H9 (cell line): ENCODE data around the gene MRTFA. TPM values are rescaled to one million over a fixed set of nuclear protein-coding genes. Genes with fewer than 3 reads are reported as not detected.
A peak's percentile ranks its signal among the peaks of the same experiment; 100 is the strongest.

ENCODE experiments used
- DNase-seq: peaks from one replicate; pipeline ENCODE4 v3.0.0-alpha.2; 2017
- H2AFZ ChIP-seq: one replicate; pipeline ENCODE4 v1.6.1; 2013; ENCODE audit warnings: mild to moderate bottlenecking, low read length, control low read depth, moderate library complexity
- H2AK5ac ChIP-seq: 2 replicates; pipeline ENCODE4 v1.6.1; 2013; ENCODE audit warnings: low read length, control low read depth, mixed read lengths; ENCODE audit not compliant: insufficient read length
- H2BK120ac ChIP-seq: one replicate; pipeline ENCODE4 v1.6.1; 2013; ENCODE audit warnings: low read depth, mild to moderate bottlenecking, low read length, control low read depth, inconsistent platforms; ENCODE audit not compliant: poor library complexity, severe bottlenecking
- H2BK12ac ChIP-seq: 2 replicates; pipeline ENCODE4 v1.6.1; 2013; ENCODE audit warnings: low read length, control low read depth, mixed read lengths, low read depth; ENCODE audit not compliant: insufficient read length
- H2BK15ac ChIP-seq: 2 replicates; pipeline ENCODE4 v1.6.1; 2013; ENCODE audit warnings: low read depth, low read length, control low read depth
- H2BK20ac ChIP-seq: one replicate; pipeline ENCODE4 v1.6.1; 2013; ENCODE audit warnings: low read depth, mild to moderate bottlenecking, low read length, control low read depth, inconsistent platforms; ENCODE audit not compliant: poor library complexity, severe bottlenecking
- H2BK5ac ChIP-seq: 2 replicates; pipeline ENCODE4 v1.6.1; 2013; ENCODE audit warnings: low read length, control low read depth, mixed read lengths; ENCODE audit not compliant: insufficient read length
- H3K14ac ChIP-seq: 2 replicates; pipeline ENCODE4 v1.6.1; 2013; ENCODE audit warnings: low read length, control low read depth; ENCODE audit not compliant: insufficient read depth
- H3K18ac ChIP-seq: 2 replicates; pipeline ENCODE4 v1.6.1; 2013; ENCODE audit warnings: low read depth, mild to moderate bottlenecking, mixed read lengths, low read length, control low read depth; ENCODE audit not compliant: insufficient read length
- H3K23ac ChIP-seq: 2 replicates; pipeline ENCODE4 v1.6.1; 2013; ENCODE audit warnings: low read length, control low read depth, mixed read lengths, low read depth; ENCODE audit not compliant: insufficient read length
- H3K23me2 ChIP-seq: 2 replicates; pipeline ENCODE4 v1.6.1; 2013; ENCODE audit warnings: low read depth, mild to moderate bottlenecking, mixed read lengths, low read length, control low read depth; ENCODE audit not compliant: insufficient read length, poor library complexity, severe bottlenecking
- H3K27ac ChIP-seq: 2 replicates; pipeline ENCODE4 v1.5.1; 2013; ENCODE audit warnings: low read length, control low read depth, mixed read lengths, low read depth; ENCODE audit not compliant: insufficient read length
- H3K27me3 ChIP-seq: 2 replicates; pipeline ENCODE4 v1.6.1; 2013; ENCODE audit warnings: low read length, control low read depth, inconsistent platforms; ENCODE audit not compliant: insufficient read depth
- H3K4ac ChIP-seq: 2 replicates; pipeline ENCODE4 v1.6.1; 2013; ENCODE audit warnings: low read depth, mild to moderate bottlenecking, control low read depth, inconsistent platforms, low read length, moderate library complexity
- H3K4me1 ChIP-seq: 2 replicates; pipeline ENCODE4 v1.6.1; 2013; ENCODE audit warnings: low read length, control low read depth, inconsistent platforms; ENCODE audit not compliant: insufficient read depth
- H3K4me2 ChIP-seq: 2 replicates; pipeline ENCODE4 v1.6.1; 2013; ENCODE audit warnings: low read length, control low read depth, mixed read lengths; ENCODE audit not compliant: insufficient read length, insufficient read depth
- H3K56ac ChIP-seq: 2 replicates; pipeline ENCODE4 v1.6.1; 2013; ENCODE audit warnings: low read depth, mild to moderate bottlenecking, mixed read lengths, low read length, control low read depth; ENCODE audit not compliant: insufficient read length
- H3K79me1 ChIP-seq: 2 replicates; pipeline ENCODE4 v1.6.1; 2013; ENCODE audit warnings: low read depth, mild to moderate bottlenecking, moderate library complexity, low read length, control low read depth, inconsistent platforms; ENCODE audit not compliant: insufficient read depth, poor library complexity, severe bottlenecking
- H3K79me2 ChIP-seq: 2 replicates; pipeline ENCODE4 v1.6.1; 2013; ENCODE audit warnings: low read length, control low read depth, inconsistent platforms; ENCODE audit not compliant: insufficient read depth
- H3K9ac ChIP-seq: 2 replicates; pipeline ENCODE4 v1.6.1; 2013; ENCODE audit warnings: low read length, control low read depth, mixed read lengths; ENCODE audit not compliant: insufficient read length; ENCODE audit errors: extremely low read depth
- H3K9me3 ChIP-seq: one replicate; pipeline ENCODE4 v1.6.1; 2013; ENCODE audit warnings: low read depth, low read length, inconsistent platforms; ENCODE audit not compliant: control insufficient read depth
- H3T11ph ChIP-seq: one replicate; pipeline ENCODE4 v1.6.1; 2013; ENCODE audit warnings: mild to moderate bottlenecking, low read length, control low read depth, inconsistent platforms
- H4K20me1 ChIP-seq: one replicate; pipeline ENCODE4 v1.6.1; 2013; ENCODE audit not compliant: control insufficient read depth, insufficient read length, insufficient read depth
- H4K5ac ChIP-seq: 2 replicates; pipeline ENCODE4 v1.6.1; 2013; ENCODE audit warnings: low read depth, mild to moderate bottlenecking, mixed read lengths, low read length, control low read depth; ENCODE audit not compliant: insufficient read length
- H4K8ac ChIP-seq: replicated peaks from 2 replicates; pipeline ENCODE4 v1.6.1; 2013; ENCODE audit warnings: low read length, control low read depth, mixed read lengths, low read depth; ENCODE audit not compliant: insufficient read length
- H4K91ac ChIP-seq: 2 replicates; pipeline ENCODE4 v1.6.1; 2013; ENCODE audit warnings: low read depth, mild to moderate bottlenecking, moderate library complexity, mixed read lengths, low read length, control low read depth; ENCODE audit not compliant: insufficient read length
- H3K27ac Mint-ChIP-seq, 3 experiments: 2 replicates in 2 of 3; 3 replicates in 1 of 3; pipeline ENCODE4 v1.8.0; 2020 to 2021; ENCODE audit warnings: mixed read lengths in 3 of 3, mild to moderate bottlenecking in 1 of 3, moderate library complexity in 1 of 3
- H3K27me3 Mint-ChIP-seq: 2 replicates; pipeline ENCODE4 v1.8.0; 2021; ENCODE audit warnings: low read depth, mild to moderate bottlenecking, moderate library complexity, mixed read lengths
- H3K36me3 Mint-ChIP-seq, 3 experiments: 2 replicates in 2 of 3; 3 replicates in 1 of 3; pipeline ENCODE4 v1.8.0; 2020 to 2021; ENCODE audit warnings: low read depth in 3 of 3, mixed read lengths in 3 of 3; ENCODE audit not compliant: insufficient read depth in 1 of 3
- H3K4me1 Mint-ChIP-seq, 2 experiments: 2 replicates each; pipeline ENCODE4 v1.8.0; 2020; ENCODE audit warnings: mixed read lengths in 2 of 2
- H3K4me3 Mint-ChIP-seq, 2 experiments: 2 replicates in 1 of 2; 3 replicates in 1 of 2; pipeline ENCODE4 v1.8.0; 2020 to 2021; ENCODE audit warnings: mild to moderate bottlenecking in 2 of 2, mixed read lengths in 2 of 2, moderate library complexity in 1 of 2
- H3K9me3 Mint-ChIP-seq, 2 experiments: 2 replicates in 1 of 2; 3 replicates in 1 of 2; pipeline ENCODE4 v1.8.0; 2020; ENCODE audit warnings: mild to moderate bottlenecking in 2 of 2, mixed read lengths in 2 of 2, moderate library complexity in 1 of 2
- WGBS: extraction: QIAGEN DNeasy Blood & Tissue Kit; methylation state at CpG from one replicate; pipeline ENCODE4 v1.1.7; 2013; ENCODE audit warnings: missing lambda C conversion rate, low lambda C conversion rate, mixed read lengths; ENCODE audit not compliant: insufficient read length; ENCODE audit errors: extremely low coverage; 5-methylcytosine and 5-hydroxymethylcytosine counted together
- total RNA-seq: library from RNA; stranded (reverse); gene quantifications from 2 replicates; pipeline ENCODE4 v1.2.1, GENCODE V29; 2021
- TF ChIP-seq, protein P1 (sequence below): fragments of 200-600 bp; sonication (generic); conservative IDR thresholded peaks from 3 replicates; pipeline ENCODE4 v1.8.0; 2021; ENCODE audit warnings: antibody characterized with exemption, mild to moderate bottlenecking

MRTFA gene
- total RNA-seq, 1 experiment from 2014 or later, result 38.1 TPM

GRCh38 chr22:40547729-40548143 lies 88.8 kb downstream of the MRTFA start:
- no peak overlapping the region for H3K14ac ChIP-seq
- no peak overlapping the region for H3K27ac ChIP-seq
- DNase-seq, result no peak
- H3K27me3 ChIP-seq, result no peaks in the 10 kb centered on the region
- TF ChIP-seq, protein P1, sequence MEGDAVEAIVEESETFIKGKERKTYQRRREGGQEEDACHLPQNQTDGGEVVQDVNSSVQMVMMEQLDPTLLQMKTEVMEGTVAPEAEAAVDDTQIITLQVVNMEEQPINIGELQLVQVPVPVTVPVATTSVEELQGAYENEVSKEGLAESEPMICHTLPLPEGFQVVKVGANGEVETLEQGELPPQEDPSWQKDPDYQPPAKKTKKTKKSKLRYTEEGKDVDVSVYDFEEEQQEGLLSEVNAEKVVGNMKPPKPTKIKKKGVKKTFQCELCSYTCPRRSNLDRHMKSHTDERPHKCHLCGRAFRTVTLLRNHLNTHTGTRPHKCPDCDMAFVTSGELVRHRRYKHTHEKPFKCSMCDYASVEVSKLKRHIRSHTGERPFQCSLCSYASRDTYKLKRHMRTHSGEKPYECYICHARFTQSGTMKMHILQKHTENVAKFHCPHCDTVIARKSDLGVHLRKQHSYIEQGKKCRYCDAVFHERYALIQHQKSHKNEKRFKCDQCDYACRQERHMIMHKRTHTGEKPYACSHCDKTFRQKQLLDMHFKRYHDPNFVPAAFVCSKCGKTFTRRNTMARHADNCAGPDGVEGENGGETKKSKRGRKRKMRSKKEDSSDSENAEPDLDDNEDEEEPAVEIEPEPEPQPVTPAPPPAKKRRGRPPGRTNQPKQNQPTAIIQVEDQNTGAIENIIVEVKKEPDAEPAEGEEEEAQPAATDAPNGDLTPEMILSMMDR, result no peak
- H3K4me3 Mint-ChIP-seq, result no peak overlapping the region
- H3K23ac ChIP-seq, result no peak overlapping the region
- no peak overlapping the region for H4K5ac ChIP-seq
- H4K91ac ChIP-seq, result no peak overlapping the region
- H2BK20ac ChIP-seq, result no peak overlapping the region
- no peaks in the 10 kb centered on the region for H3K4me1 ChIP-seq
- no peaks in the 10 kb centered on the region for H4K20me1 ChIP-seq
- peak overlapping the region in 2 of 3 experiments; percentile 63 to 84; a peak in 3 of 7 replicates for H3K27ac Mint-ChIP-seq
- H3K4me1 Mint-ChIP-seq, result peaks cover 20 to 21% of the 10 kb centered on the region in 2 experiments
- H3K9ac ChIP-seq, result no peak overlapping the region
- no peak overlapping the region for H2AFZ ChIP-seq
- no peak overlapping the region for H2AK5ac ChIP-seq
- no peak overlapping the region for H2BK120ac ChIP-seq
- H3K56ac ChIP-seq, result no peak overlapping the region
- no peak overlapping the region for H4K8ac ChIP-seq
- no peaks in the 10 kb centered on the region for H3K23me2 ChIP-seq
- H3T11ph ChIP-seq, result no peak overlapping the region
- no peaks in the 10 kb centered on the region for H3K79me2 ChIP-seq
- H3K4ac ChIP-seq, result no peak overlapping the region
- H3K9me3 Mint-ChIP-seq, result peaks cover 0 to under 1% of the 10 kb centered on the region in 2 experiments; a peak in 1 of 5 replicates
- H3K18ac ChIP-seq, result no peak overlapping the region
- no peaks in the 10 kb centered on the region for H3K79me1 ChIP-seq
- H3K9me3 ChIP-seq, result no peaks in the 10 kb centered on the region
- no peak overlapping the region for H2BK5ac ChIP-seq
- no peaks in the 10 kb centered on the region for H3K27me3 Mint-ChIP-seq
- H3K36me3 Mint-ChIP-seq, result peaks cover 14 to 22% (median 16%) of the 10 kb centered on the region in 3 experiments; a peak in 6 of 7 replicates
- H2BK15ac ChIP-seq, result no peak overlapping the region
- H3K4me2 ChIP-seq, result no peak overlapping the region
- no peak overlapping the region for H2BK12ac ChIP-seq
- WGBS, result no CpG with 5 or more reads among the region's 4 CpGs
